Skin of body (tissue), 3 donors: Measurements from ENCODE around the gene ADAMTSL1. TPM values are rescaled to one million over a fixed set of nuclear protein-coding genes. Genes with fewer than 3 reads are reported as not detected.
"Not testable (repeated sequence)": the region's sequence is repeated elsewhere in the genome, so short reads cannot be mapped to it uniquely, and the experiment has no call there.

ENCODE experiments used
- DNase-seq: peaks from one replicate; lab custom pipeline; 2025; lab: John Stamatoyannopoulos, UW
- small RNA-seq: library from RNA; depleted of rRNA; stranded (forward); fragments of <200 nt; gene quantifications from one replicate; pipeline ENCODE3, GENCODE V24; 2014; ENCODE audit warnings: low replicate concordance
- total RNA-seq: library from RNA; depleted of rRNA; stranded (reverse); fragments of >200 nt; gene quantifications from one replicate; pipeline ENCODE4 v1.2.3, GENCODE V29; 2014

The ADAMTSL1 gene
- total RNA-seq, 1 donor from 2014 or later = 37.1 TPM

GRCh38 chr9:18925880-18926279 is 451.9 kb downstream of the ADAMTSL1 start:
- DNase-seq = no peak

DNA sequence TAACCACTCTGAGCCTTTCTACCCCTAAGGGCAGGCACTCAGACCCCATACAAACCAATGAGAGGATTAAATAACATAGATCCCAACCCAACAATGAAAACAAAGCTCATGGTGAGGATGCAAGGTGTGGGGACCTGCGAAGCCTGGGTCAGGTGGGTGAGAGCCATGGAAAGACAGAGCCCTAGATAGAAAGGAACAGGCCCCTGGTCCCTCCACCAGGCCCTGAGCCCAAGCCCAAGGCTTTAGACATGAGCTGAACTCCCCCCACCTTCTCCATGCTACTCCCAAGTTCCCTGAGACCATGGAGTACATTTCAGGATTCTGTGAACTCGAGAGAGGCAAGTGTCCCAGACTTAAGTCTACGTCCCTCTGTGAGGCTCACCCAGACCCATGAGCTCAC is 452.6 kb downstream of the ADAMTSL1 start:
- DNase-seq = no peak

DNA sequence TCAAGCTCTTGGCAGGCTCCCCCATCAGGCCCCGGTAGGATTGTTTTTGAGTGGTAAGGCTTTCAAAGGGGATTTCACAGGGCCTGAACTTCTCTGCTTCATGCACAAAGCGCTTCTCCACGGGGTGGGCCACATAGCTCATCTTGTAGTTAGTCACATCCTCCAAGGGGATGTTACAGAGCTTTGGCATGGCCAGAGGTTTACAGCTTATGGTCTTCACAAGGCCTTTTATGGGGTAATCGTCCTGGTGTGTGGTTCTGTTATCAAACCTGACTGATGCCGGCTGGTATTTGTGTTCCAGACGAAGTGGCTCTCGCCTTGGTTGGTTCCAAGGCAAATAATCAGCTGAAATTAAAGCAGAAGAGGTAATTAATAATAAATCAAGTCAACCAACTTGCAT is 454.8 kb downstream of the ADAMTSL1 start:
- no peak for DNase-seq

- not testable (repeated sequence) for DNase-seq
These were observed 456.7 kb downstream of the ADAMTSL1 start for GRCh38 chr9:18930611-18931010.

- no peak for DNase-seq
These were observed 461.6 kb downstream of the ADAMTSL1 start for GRCh38 chr9:18935541-18935940.

DNA sequence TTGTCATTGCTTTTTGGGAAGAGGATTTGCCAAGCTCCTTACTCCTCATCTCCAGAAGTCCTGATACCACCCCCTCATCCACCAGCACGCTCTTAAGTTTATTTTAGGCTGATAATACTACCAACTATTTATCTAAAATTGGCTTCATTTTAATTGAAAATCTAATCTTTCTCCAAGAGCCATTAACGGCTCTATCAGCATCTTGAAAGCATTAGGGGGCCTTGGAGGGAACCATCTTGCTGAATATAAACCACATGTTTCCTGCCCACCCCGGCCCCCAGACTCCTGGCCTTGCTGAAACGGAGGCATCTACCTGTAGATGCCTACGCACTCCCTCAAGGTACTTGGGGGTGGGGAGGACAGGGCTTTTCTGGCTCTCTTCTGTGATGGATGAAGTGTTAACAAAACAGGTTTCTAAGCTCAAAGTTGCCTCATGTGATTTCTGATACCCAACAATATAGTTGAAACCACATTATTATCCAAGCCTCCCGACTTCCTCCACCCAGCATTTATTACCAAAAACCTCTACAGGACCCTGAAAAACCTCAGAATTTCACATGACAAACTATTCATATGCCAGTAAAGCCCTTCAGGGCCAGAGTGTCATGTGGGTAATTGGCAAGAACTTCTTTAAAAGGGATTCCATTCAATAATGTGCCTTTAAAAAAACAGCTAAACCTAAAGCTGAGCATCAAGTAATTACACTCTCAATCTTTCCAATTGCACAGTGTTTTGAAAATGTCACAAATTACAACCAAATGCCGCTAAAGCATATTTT is 462.3 kb downstream of the ADAMTSL1 start:
- no peak for DNase-seq

- no peak for DNase-seq
These were observed 466.0 kb downstream of the ADAMTSL1 start for GRCh38 chr9:18939943-18940342.

DNA sequence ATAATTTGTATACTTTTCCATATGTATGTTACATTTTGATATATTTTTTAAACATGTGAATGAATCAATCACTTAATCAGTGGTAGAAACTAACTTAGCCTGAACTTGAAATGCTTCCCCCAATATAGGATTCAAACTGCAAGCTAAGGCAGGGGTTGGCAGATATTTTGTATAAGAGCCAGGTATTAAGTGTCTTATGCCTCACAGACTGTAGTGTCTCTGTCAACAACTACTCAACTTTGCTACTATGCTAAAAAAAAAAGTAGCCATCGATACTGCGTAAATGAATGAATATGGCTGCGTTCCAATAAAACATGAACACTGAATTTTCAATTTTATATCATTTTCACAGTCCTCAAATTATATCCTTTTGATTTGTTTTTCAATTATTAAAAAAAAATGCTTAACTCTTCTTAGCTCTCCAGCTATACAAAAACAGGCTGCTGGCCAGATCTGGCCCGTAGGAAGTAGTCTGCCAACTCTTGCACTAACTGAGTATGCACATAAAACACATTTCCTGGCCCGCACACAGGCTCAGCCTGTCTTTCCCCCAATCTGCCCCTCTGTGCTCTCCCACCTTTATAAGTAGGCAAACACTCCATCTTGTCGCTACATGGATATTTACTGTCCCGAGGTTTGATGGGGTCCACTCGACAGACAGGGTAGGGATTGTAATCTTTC is 467.2 kb downstream of the ADAMTSL1 start:
- DNase-seq = no peak

GRCh38 chr9:18942801-18943200 is 468.8 kb downstream of the ADAMTSL1 start:
- DNase-seq = no peak

- DNase-seq = no peak
These were observed 474.0 kb downstream of the ADAMTSL1 start for GRCh38 chr9:18947892-18948339.

DNA sequence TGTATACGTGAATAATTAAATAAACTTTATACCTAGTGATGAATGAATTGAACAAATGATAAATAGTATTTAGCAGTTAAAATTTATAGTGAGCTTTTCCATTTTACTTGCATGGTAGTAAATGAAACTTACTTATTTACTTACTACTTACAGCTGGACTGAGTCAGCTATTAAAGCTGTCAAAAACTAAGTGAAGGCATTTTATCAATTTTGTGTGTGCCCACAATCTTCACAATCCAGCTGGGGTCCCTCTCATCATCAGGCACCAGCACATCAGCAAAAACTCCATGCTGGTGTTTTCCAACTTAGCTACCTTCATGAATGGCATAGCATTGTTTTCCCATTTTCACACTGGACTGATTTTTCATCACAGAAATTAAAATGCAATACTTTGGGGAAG is 478.0 kb downstream of the ADAMTSL1 start:
- no peak for DNase-seq

- DNase-seq = no peak
These were observed 481.7 kb downstream of the ADAMTSL1 start for GRCh38 chr9:18955626-18956025.

Small RNA genes lying within 50 kb of the gene (small RNA-seq; reads per million reads assigned to genes)
- gene MIR3152 = 0.62 reads per million, percentile 69 among the genes with 10 or more reads in this experiment
